HG03565 (cell line): ENCODE data around the gene CDK5RAP3.

Source experiments
- ATAC-seq: cut with Tn5 transposase; IDR thresholded peaks from one replicate; pipeline ENCODE4 v1.9.1; 2021; ENCODE audit warnings: mild to moderate bottlenecking, moderate library complexity; ENCODE audit not compliant: unreplicated experiment

CDK5RAP3 gene

GRCh38 chr17:47948706-47949196, 22.2 kb upstream of the CDK5RAP3 start:
- ATAC-seq = no peak

DNA sequence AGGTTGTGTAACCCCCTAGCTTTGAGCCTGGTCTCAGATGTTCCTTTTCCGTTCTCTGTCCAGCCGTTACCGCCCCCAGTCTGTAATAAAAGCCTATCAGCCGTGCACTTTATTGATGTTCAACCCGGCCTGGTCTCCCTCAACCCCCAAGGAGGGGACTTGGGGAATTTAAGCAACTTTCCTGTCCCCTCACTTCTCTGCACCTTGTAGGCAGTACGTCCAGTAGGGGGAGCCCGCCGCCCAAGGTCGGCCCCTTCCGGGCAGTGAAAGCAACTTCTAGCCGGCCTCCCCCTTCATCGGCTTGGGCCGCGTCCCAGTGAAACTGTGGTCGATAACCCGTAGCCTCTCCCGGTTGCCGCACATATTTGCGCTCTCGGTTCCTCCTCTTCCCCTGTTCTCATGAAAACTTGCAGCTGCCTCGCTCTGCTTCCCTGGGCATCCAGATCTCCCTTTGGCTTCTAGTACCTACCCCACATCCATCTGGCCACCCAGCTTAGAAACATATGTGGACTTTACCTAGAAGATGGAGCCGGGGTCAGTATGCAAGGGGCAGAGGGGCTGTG, 21.6 kb upstream of the CDK5RAP3 start:
- peak; percentile 40 for ATAC-seq

DNA sequence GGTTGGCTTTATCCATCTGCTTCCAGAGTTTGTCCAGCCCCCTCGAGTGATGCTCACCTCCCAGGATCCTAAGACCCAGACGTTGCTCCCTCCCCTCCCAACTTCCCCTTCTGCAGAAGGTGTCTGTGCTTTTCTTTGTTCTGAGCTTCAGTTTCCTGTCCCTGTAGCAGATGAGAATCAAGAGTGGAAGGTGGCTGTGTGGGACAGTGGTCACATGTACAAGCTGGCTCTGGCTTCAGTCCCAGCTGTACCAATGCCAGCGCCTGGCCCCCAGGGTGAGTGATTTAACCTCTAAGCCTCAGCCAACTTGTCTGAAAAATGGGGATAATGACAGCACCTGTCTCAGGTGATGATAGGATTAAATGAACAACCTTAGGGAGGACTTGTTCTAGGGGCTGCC, 21.0 kb upstream of the CDK5RAP3 start:
- no peak for ATAC-seq

DNA sequence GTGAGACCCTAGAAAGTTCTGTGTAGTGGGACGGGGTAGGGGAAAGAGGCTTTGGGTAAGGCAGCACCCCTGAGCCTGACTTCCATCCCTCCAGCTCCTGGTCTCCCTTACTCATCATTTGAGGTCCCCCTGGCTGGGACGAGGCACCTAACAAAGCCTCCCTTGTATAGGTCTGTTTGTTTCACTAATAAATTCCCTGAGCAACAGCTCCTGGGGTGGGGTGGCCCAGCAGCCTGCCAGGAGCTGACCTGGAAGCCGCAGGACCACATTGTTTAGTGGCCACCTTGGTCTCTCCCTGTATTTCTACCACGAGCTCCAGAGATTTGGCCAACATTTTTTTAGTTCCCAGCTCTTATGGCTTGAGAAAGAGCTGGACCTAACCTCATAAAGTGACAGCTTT, 20.5 kb upstream of the CDK5RAP3 start:
- no peak for ATAC-seq

- no peak for ATAC-seq
Measured at GRCh38 chr17:47952171-47953021, 18.5 kb upstream of the CDK5RAP3 start.

DNA sequence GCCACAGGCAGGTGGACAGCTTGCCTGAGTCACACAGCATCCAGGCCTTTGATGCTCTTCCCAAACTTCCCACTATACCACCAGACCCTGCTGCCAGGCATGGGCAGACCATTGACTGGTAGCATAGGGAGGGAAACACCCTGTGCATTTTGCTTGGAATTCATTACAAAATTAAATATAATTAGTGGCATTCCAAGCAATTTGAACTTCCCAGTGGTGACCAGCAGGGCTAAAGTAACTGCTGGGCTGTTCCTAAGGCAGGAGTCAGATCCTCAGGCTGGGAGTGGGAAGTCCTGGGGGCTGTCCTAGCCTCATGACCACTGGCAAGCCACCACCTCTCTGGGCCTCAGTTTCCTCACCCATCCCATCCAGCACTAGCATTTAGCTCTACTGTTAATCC, 17.0 kb upstream of the CDK5RAP3 start:
- no peak for ATAC-seq

- ATAC-seq = no peak
Measured at GRCh38 chr17:47955497-47956461, 15.1 kb upstream of the CDK5RAP3 start.

DNA sequence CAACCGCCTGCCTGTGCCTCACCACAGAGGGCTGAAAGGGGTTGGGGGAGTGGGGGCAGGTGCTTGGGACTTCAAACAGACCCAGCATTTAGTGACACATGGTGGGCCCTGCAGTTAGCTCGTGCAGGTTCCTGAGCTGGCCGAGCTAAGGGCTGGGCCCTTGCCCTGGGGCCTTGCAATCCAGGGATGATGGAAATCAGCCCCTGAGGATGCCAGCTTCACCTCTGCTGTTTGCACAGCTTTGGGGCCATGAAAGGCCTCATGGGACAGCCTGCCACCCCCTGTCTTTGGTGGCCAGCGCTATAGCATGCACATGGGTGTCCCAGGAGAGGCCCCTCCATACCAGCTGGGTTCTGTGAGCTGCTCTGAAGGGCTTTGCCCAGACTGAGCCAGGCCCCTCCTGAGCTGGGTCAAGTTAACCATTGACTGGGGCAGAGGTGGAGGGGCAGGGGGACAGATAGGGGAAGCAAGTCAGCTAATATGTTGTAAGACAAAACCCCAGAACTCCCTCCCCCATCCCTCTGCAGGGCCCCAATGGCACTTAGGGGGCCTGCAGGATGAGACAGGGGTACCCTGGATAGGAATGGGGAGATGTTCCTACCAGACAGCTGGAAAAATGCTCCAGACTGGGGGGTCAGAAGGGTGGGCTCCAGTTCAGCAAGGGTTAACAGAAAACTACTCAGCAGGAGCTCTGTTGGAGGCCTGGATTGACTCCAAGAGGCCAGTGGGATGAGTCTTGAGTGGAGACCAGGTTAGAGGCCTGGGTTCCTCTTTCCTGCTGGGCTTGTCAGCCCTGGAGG, 13.9 kb upstream of the CDK5RAP3 start:
- ATAC-seq = no peak

GRCh38 chr17:47957591-47958490, 13.1 kb upstream of the CDK5RAP3 start, which contains the start of gene PRR15L:
PRR15L (minus strand) TSS chr17:47957883; CDS start chr17:47953234, 4,649 bp downstream.
- ATAC-seq = no peak

- ATAC-seq = no peak
Measured at GRCh38 chr17:47959825-47960655, 10.9 kb upstream of the CDK5RAP3 start.

DNA sequence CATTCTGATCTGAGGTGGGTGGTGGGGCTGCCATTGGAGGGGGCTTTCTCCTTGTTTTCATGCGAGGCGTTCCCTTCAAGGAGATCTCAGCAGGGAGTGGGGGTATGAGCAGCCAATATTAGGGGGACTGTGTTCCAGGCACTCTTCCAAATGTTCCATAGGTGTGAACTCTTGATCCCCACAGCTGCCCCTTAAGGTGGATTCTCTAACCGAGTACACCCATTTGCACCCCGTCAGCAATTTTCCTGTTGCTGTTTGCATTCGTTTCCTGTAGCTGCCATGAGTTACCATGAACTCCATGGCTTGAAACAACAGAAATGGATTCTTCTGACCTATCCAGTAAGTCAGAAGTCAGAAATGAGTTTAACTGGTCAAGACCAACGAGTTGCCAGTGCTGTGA, 9.5 kb upstream of the CDK5RAP3 start:
- no peak for ATAC-seq

DNA sequence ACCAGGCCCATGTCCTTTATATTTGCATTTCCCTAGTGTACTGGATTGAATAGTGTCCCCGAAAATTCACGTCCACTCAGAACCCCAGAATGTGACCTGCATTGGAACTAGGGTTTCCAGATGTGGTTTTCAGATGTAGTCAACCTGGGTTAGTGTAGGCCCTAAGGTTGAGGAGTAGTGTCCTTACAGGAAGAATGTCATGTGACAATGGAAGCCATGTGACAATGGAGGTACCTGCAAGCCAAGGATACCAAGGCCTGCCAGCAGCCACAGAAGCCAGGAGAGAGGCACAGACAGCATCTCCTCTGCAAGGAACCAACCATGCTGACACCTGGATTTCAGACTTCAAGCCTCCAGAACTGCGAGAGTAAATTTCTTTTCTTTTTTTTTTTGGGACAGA, 8.0 kb upstream of the CDK5RAP3 start:
- no peak for ATAC-seq

DNA sequence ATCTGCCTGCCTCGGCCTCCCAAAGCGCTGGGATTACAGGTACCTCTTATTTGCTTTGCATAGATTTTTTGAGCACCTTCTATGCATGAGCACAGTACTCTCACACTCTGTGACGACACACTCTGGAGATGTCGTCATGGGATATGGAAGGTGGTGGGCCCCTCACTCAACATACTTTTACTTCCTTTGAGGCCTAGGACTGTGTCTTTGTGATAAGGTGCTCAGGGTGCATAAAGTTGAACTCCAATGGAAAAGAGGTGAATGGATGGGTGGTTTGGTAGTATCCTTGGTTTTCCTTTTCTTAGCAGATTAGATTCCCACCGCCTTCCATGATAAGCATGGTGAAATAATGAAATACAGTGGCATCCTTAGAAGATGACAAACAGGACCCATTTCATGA, 6.1 kb upstream of the CDK5RAP3 start:
- no peak for ATAC-seq

GRCh38 chr17:47966079-47966519, 4.8 kb upstream of the CDK5RAP3 start:
- ATAC-seq = no peak

GRCh38 chr17:47967607-47968252, 3.2 kb upstream of the CDK5RAP3 start:
- no peak for ATAC-seq

DNA sequence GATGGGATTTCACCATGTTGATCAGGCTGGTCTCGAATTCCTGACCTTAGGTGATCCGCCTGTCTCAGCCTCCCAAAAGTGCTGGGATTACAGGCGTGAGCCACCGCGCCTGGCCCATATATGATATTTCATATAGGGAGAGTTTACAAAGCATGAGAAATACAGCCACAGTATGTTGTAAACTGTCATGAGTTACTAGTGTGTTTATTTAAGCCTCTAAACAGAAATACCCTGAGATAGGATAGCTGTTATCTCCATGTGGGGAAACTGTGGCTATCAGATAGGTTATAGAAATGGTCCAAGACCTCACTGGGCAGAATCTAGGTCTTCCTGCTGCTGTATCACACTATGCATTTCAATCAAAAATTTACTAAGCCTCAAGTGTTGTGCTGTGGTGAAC, 2.1 kb upstream of the CDK5RAP3 start:
- ATAC-seq = no peak

- ATAC-seq = no peak
Measured at GRCh38 chr17:47969930-47970724, 786 bp upstream of the CDK5RAP3 start.
